ENCODE results near the gene CYP21A2.

DNA sequence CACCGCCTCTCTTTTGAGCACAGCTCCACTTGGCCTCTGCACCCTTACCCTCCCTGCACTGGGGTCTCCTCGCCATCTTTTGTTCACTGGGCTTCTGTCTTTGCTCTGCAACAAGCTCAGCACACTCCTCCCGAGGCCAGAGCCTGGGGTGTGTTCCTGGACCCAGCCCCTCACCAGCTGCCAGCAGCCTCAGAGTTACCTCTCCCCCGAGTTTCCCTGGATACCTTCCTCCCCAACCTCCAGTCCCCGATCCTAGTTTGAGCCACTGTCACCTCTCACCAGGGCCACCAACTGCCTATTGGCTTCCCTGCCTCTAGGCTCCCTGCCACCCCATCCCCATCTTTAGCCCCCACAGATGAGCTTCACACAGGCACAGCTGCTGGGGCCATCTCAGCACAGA, 12.3 kb downstream of the CYP21A2 start:
- TF ChIP-seq CTCF (conservative IDR thresholded peaks at IDR 0.05) (no peak), EZH2 (IDR thresholded peaks at IDR 0.05; ENCODE audit: low read depth) (no peak)

All from PC-9 (cell line).